LoVo (cell line): ENCODE measurements around the gene ZFYVE27.

ENCODE experiments used
- DNase-seq: peaks from one replicate; pipeline ENCODE4 v3.0.0-alpha.2; 2016; ENCODE audit warnings: low spot score

ZFYVE27 gene

GRCh38 chr10:97791824-97792721 is 55.1 kb downstream of the ZFYVE27 start:
- peak; percentile 74 for DNase-seq

GRCh38 chr10:97795886-97796285 is 59.0 kb downstream of the ZFYVE27 start:
- no peak for DNase-seq

GRCh38 chr10:97796651-97797050 is 59.7 kb downstream of the ZFYVE27 start:
- DNase-seq: no peak

GRCh38 chr10:97798958-97799610 is 62.2 kb downstream of the ZFYVE27 start:
- DNase-seq: peak; percentile 15

- DNase-seq: no peak
These were observed 63.5 kb downstream of the ZFYVE27 start for GRCh38 chr10:97800474-97800873.

- no peak for DNase-seq
These were observed 64.5 kb downstream of the ZFYVE27 start for GRCh38 chr10:97801422-97801821.

- no peak for DNase-seq
These were observed 68.4 kb downstream of the ZFYVE27 start for GRCh38 chr10:97805096-97805884.

- DNase-seq: no peak
These were observed 69.0 kb downstream of the ZFYVE27 start for GRCh38 chr10:97805949-97806348.

GRCh38 chr10:97810446-97810845 is 73.5 kb downstream of the ZFYVE27 start:
- no peak for DNase-seq
